Ovary (tissue), 3 donors: Measurements from ENCODE around the gene PCSK2.

Experiments
- EP300 ChIP-seq: sonication (generic); formaldehyde crosslinking; IDR thresholded peaks from one replicate; pipeline ENCODE4 v1.6.1; 2017; ENCODE audit warnings: antibody characterized with exemption
- TF ChIP-seq, protein P1 (sequence below), 3 donors: fragments of 450-650 bp in 2 of 3; fragments of 200-600 bp in 1 of 3; IDR thresholded peaks; one replicate each; pipeline versions ENCODE4 v1.5.1 to v1.8.0; 2016 to 2022; ENCODE audit warnings: antibody characterized with exemption in 3 of 3, mild to moderate bottlenecking in 1 of 3
- donor health status: DM: no; HTN: no; CAD: no.

DNA sequence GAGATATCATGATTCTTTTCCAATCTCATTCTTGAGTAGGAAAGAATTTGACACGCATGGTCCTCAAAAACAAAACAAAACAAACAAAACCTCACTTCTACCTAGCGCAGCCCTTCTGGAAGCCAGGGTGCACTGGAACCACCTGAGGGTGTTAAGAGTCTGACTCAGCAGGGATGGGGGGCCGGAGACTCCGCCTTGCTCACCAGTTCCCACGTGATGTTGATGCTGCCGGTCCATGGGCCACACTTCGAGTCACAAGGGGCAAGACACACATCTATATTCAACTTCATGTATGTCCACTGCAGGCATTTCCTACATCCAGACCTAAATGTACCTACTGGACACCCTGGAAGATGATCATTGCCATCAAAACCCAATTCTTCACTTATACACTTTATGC lies 274.0 kb downstream of the PCSK2 start:
- no peak for TF ChIP-seq EP300
- TF ChIP-seq, protein P1, sequence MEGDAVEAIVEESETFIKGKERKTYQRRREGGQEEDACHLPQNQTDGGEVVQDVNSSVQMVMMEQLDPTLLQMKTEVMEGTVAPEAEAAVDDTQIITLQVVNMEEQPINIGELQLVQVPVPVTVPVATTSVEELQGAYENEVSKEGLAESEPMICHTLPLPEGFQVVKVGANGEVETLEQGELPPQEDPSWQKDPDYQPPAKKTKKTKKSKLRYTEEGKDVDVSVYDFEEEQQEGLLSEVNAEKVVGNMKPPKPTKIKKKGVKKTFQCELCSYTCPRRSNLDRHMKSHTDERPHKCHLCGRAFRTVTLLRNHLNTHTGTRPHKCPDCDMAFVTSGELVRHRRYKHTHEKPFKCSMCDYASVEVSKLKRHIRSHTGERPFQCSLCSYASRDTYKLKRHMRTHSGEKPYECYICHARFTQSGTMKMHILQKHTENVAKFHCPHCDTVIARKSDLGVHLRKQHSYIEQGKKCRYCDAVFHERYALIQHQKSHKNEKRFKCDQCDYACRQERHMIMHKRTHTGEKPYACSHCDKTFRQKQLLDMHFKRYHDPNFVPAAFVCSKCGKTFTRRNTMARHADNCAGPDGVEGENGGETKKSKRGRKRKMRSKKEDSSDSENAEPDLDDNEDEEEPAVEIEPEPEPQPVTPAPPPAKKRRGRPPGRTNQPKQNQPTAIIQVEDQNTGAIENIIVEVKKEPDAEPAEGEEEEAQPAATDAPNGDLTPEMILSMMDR (IDR thresholded peaks at IDR 0.05): no peak
